Right lobe of liver (tissue), 6 donors: ENCODE data around the gene HPRT1. TPM values are rescaled to one million over a fixed set of nuclear protein-coding genes. Genes with fewer than 3 reads are reported as not detected.
A peak's percentile ranks its signal among the peaks of the same experiment; 100 is the strongest.

Experiments
- ATAC-seq, 4 donors: fragments of 200-7000 bp; cut with Tn5 transposase; one replicate each; pipeline ENCODE4 v1.9.1; 2020; ENCODE audit warnings: mild to moderate bottlenecking in 4 of 4, moderate library complexity in 4 of 4
- DNase-seq, 3 donors: peaks; one replicate each; pipeline ENCODE4 v3.0.0-alpha.2; 2020
- H3K27ac ChIP-seq, 3 donors: fragments of 200-600 bp; one replicate each; pipeline ENCODE4 v1.8.0; 2022
- H3K27me3 ChIP-seq, 2 donors: fragments of 200-600 bp; one replicate each; pipeline ENCODE4 v1.8.0; 2022
- H3K36me3 ChIP-seq, 4 donors: fragments of 200-600 bp; sonication (generic) in 1 of 4; one replicate each; pipeline versions ENCODE4 v1.5.1 to v1.8.0; 2017 to 2022; ENCODE audit warnings: control low read depth in 1 of 4
- H3K4me1 ChIP-seq, 4 donors: fragments of 200-600 bp; sonication (generic) in 1 of 4; one replicate each; pipeline versions ENCODE4 v1.5.1 to v1.8.0; 2017 to 2022; ENCODE audit warnings: control low read depth in 1 of 4
- H3K4me3 ChIP-seq, 3 donors: fragments of 200-600 bp; one replicate each; pipeline ENCODE4 v1.8.0; 2022
- H3K9me3 ChIP-seq, 4 donors: fragments of 200-600 bp; sonication (generic) in 1 of 4; one replicate each; pipeline versions ENCODE4 v1.5.1 to v1.8.0; 2017 to 2022; ENCODE audit warnings: control low read depth in 1 of 4
- POLR2A ChIP-seq: fragments of 450-650 bp; IDR thresholded peaks from one replicate; pipeline ENCODE4 v1.6.1; 2017; ENCODE audit warnings: antibody characterized with exemption, mild to moderate bottlenecking
- WGBS: methylation state at CpG from one replicate; pipeline ENCODE4 v1.1.6; 2018; ENCODE audit warnings: low coverage, low lambda C conversion rate; ENCODE audit not compliant: insufficient coverage; ENCODE audit errors: missing lambda C conversion rate; 5-methylcytosine and 5-hydroxymethylcytosine counted together
- intact Hi-C, 2 donors: fragments of 100-400 bp; cut with DNase I; formaldehyde crosslinking; loops; one replicate each; pipeline versions ENCODE4 v1.11.2 to v1.14.1; 2022
- total RNA-seq, 6 experiments: library from RNA; depleted of rRNA in 2 of 6; stranded (reverse); fragments of >200 nt in 2 of 6; fragmentation: NEBNext Ultra II Directional in 3 of 6; extraction: Animal tissue kit (Norgen Biotek cat#: 25700) in 3 of 6; gene quantifications; one replicate each; pipeline versions ENCODE4 v1.1.0 to v1.2.4, GENCODE V29; 2016 to 2023
- TF ChIP-seq, protein P1 (sequence below), 4 donors: fragments of 200-600 bp in 3 of 4; fragments of 450-650 bp in 1 of 4; IDR thresholded peaks; one replicate each; pipeline versions ENCODE4 v1.5.1 to v1.8.0; 2016 to 2022; ENCODE audit warnings: antibody characterized with exemption in 4 of 4, mild to moderate bottlenecking in 2 of 4
- donor health status: DM: no; HTN: yes; CAD: no.
- donor health status: DM: no; HTN: no; CAD: no.
- donor health status: DM: no; HTN: no; CAD: no.
- donor health status: DM: no; HTN: yes; CAD: no.
- donor health status: DM: no; HTN: yes; CAD: no.

The HPRT1 gene
- total RNA-seq, 6 experiments from 2014 or later = 5.0 to 11.1 (median 9.0) TPM

DNA sequence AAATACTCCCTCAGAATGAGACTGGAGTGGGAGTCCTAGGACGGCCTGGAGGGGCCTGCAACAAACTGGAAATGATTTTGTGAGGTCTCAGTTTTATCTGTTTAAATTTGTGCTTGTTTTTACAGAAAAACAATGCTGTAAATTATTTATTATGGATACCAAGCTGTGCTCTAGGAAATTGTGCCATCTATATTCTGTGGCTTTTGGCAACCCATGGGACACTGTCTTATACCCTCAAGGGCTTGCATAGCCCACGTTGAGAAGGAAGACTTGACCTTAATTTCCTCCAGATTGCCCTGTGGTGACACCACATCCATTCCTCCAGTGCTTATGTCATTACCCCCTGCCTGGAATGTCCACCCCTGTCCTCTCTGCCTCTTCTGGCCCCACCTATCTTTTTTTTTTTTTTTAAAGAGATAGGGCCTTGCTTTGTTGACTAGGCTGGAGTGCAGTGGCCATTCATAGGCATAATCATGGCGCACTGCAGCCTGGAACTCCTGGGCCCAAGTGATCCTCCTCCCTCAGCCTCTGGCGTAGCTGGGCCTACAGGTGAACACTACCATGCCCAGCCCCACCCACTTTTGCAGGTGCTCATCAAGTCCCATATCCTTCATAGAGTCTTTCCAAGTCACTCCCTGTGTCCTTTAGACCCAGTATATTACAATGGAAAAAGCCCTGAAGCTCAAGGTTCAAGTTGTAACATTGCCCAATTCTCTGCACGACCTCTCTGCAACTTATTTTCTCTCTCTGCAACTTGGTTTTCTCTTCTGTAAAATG lies 77.4 kb downstream of the HPRT1 start:
- no peak for DNase-seq
- WGBS = 52% methylated on average over 5 of the region's 5 CpGs
- H3K27ac ChIP-seq = no peak overlapping the region

DNA sequence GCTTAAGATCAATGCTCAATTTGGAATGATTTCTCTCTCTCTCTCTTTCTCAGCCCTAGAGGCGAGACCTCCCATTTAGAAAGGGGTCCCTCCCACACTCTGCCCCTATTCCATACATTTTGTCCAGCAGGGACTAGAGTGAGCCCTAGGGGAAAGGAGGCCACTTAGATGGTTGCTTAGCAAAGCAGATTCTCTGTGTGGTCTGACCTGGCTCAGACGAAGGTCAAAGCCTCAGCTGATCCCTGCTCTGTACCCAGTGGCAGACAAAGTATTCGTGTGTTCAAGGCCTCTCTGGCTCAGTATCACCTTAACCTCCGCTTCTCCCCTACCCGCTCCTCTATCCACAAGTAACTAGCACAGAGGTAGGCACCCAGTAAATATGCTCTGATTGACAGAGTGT lies 78.4 kb downstream of the HPRT1 start:
- H3K36me3 ChIP-seq = no peaks in the 10 kb centered on the region
- no peaks in the 10 kb centered on the region for H3K9me3 ChIP-seq
- H3K27ac ChIP-seq = no peak overlapping the region
- DNase-seq (no peak), ATAC-seq (no peak)
- H3K4me1 ChIP-seq = no peaks in the 10 kb centered on the region
- intact Hi-C loops = no loop called here
- no peak for TF ChIP-seq POLR2A
- TF ChIP-seq, protein P1, sequence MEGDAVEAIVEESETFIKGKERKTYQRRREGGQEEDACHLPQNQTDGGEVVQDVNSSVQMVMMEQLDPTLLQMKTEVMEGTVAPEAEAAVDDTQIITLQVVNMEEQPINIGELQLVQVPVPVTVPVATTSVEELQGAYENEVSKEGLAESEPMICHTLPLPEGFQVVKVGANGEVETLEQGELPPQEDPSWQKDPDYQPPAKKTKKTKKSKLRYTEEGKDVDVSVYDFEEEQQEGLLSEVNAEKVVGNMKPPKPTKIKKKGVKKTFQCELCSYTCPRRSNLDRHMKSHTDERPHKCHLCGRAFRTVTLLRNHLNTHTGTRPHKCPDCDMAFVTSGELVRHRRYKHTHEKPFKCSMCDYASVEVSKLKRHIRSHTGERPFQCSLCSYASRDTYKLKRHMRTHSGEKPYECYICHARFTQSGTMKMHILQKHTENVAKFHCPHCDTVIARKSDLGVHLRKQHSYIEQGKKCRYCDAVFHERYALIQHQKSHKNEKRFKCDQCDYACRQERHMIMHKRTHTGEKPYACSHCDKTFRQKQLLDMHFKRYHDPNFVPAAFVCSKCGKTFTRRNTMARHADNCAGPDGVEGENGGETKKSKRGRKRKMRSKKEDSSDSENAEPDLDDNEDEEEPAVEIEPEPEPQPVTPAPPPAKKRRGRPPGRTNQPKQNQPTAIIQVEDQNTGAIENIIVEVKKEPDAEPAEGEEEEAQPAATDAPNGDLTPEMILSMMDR (IDR thresholded peaks at IDR 0.05) = no peak
- H3K4me3 ChIP-seq = no peak overlapping the region
- WGBS = 43% methylated on average over 4 of the region's 5 CpGs
- no peaks in the 10 kb centered on the region for H3K27me3 ChIP-seq

More for the DNA sequence above, 77.4 kb downstream of the HPRT1 start:
- TF ChIP-seq POLR2A = no peak
- TF ChIP-seq, protein P1 (IDR thresholded peaks at IDR 0.05) = no peak
- no peaks in the 10 kb centered on the region for H3K36me3 ChIP-seq
- no peaks in the 10 kb centered on the region for H3K4me1 ChIP-seq
- peak; percentile 21 to 46 (median 34) for ATAC-seq
- H3K27me3 ChIP-seq = no peaks in the 10 kb centered on the region
- no peaks in the 10 kb centered on the region for H3K9me3 ChIP-seq
- intact Hi-C loops = no loop called here
- H3K4me3 ChIP-seq = no peak overlapping the region

DNA sequence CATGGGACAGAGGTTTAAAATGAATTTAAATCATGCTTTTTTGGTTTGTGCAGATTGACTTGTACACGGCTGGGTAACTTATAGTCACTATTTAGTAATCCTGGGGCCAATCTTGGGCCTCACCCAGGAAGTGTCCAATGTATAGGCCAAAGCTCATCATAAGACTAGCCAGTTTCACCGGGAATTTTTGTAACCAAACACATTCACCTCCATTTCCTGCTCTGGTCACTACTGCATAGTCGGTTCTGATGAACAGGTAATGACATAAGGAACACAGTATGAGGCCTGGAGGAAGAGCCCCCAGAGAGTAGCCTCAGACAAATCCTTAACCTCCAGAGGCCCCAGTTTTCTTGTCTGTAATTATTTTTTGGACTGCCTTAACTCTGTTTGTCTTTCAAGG lies 81.9 kb downstream of the HPRT1 start:
- intact Hi-C loops = no loop called here
- DNase-seq (no peak), ATAC-seq (no peak)
- no peaks in the 10 kb centered on the region for H3K36me3 ChIP-seq
- H3K9me3 ChIP-seq = no peaks in the 10 kb centered on the region
- TF ChIP-seq POLR2A = no peak
- TF ChIP-seq, protein P1 (IDR thresholded peaks at IDR 0.05) = no peak
- H3K4me3 ChIP-seq = no peak overlapping the region
- no peaks in the 10 kb centered on the region for H3K4me1 ChIP-seq
- 55% methylated on average over 3 of the region's 3 CpGs for WGBS
- no peak overlapping the region for H3K27ac ChIP-seq
- H3K27me3 ChIP-seq = peaks cover 5 to 17% of the 10 kb centered on the region in 2 donors

DNA sequence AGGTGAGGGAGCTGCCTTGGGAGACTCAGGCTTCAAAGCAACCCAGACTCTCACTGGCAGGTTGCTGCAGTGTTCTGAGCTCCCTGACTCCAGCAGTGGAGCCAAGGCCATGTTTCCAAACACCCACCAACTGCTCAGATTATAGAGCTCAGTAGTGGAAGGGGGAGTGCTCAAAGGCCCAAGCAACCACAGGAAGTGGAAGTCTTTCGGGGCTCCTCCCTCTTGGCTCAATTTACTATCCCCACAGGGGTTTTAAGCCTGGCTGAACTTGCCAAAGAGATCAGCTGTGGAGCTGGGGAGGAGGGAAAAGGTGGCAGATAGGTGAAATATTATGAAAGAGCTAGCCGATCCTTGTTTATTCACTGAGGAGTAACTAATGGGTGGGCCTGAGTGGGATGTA lies 82.5 kb downstream of the HPRT1 start:
- Histone ChIP-seq H3K27ac (no peak overlapping the region), H3K36me3 (no peaks in the 10 kb centered on the region), H3K4me3 (no peak overlapping the region), H3K27me3 (peaks cover 5 to 21% of the 10 kb centered on the region in 2 donors), H3K9me3 (no peaks in the 10 kb centered on the region), H3K4me1 (no peaks in the 10 kb centered on the region)
- no peak for TF ChIP-seq POLR2A
- TF ChIP-seq, protein P1 (IDR thresholded peaks at IDR 0.05) = no peak
- WGBS = 44% methylated on average over 2 of the region's 2 CpGs
- peak in 3 of 4 donors; percentile 17 to 35 (median 34) for ATAC-seq
- intact Hi-C loops = no loop called here
- no peak for DNase-seq
